ENCODE results near the gene PCDHB13. TPM values are rescaled to one million over a fixed set of nuclear protein-coding genes. Genes with fewer than 3 reads are reported as not detected.
"Not testable (repeated sequence)": the region's sequence is repeated elsewhere in the genome, so short reads cannot be mapped to it uniquely, and the experiment has no call there.

Gene PCDHB13
- total and polyA plus RNA-seq, 2 of the 13 experiments (the other 11 are each of a cell fraction or from before 2014, with no cell fraction given), result 0.57 to 0.80 TPM

DNA sequence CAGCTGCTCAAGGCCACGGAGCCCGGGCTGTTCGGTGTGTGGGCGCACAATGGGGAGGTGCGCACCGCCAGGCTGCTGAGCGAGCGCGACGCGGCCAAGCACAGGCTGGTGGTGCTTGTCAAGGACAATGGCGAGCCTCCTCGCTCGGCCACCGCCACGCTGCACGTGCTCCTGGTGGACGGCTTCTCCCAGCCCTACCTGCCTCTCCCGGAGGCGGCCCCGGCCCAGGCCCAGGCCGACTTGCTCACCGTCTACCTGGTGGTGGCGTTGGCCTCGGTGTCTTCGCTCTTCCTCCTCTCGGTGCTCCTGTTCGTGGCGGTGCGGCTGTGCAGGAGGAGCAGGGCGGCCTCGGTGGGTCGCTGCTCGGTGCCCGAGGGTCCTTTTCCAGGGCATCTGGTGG lies 24.6 kb upstream of the PCDHB13 start:
- 84% methylated on average over 14 of the region's 35 CpGs for WGBS (ENCODE audit: low lambda C conversion rate)
- POLR2A ChIA-PET, result not testable (repeated sequence)

DNA sequence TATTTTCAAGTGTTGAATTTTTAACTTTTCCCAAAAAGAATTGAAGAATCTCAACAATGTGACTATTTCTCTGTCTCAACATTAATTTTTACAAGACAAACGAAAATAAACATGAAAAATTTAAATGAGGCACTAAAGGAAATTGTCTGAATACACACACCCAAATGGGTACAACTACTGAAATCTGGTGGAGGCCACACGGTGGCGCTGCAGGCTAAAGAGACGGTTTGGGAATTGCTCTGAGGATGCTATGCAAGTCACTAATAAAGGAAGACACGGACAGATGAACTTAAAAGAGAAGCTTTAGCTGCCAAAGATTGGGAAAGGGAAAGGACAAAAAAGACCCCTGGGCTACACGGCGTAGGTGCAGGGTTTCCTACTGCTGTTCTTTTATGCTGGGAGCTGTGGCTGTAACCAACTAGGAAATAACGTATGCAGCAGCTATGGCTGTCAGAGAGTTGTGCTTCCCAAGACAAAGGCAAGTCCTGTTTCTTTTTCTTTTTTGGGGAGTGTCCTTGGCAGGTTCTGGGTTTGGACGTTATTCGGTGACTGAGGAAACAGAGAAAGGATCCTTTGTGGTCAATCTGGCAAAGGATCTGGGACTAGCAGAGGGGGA lies 21.5 kb upstream of the PCDHB13 start, which contains the start of gene PCDHB10:
Gene PCDHB10, plus strand, starts transcription at position 244 of the 616 bp plus-strand sequence. Its CDS starts 200 bp downstream, at position 444.
- in situ Hi-C loops (cut with HindIII; ENCODE audit: extremely low pct_ligation_motif_present, low pct_unique_long_range_greater_than_20kb), result no loop called here
- no peaks in the 10 kb centered on the region for H3K4me1 ChIP-seq (ENCODE audit: insufficient read depth, low read length)
- FAIRE-seq, result peak; percentile 53
- ChIA-PET POLR2A (no interaction called here), CTCF (ENCODE audit: low intra/inter-chr PET ratio, low total read pairs) (no interaction called here)
- no peaks in the 10 kb centered on the region for H3K79me2 ChIP-seq (ENCODE audit: insufficient read depth, low read length)
- H3K4me3 ChIP-seq (replicated peaks in 1 of 3; ENCODE audit: insufficient read depth in 1 of 3, low read depth in 2 of 3, low read length in 3 of 3), result no peak within 1 kb of the TSS
- H3K27me3 ChIP-seq (ENCODE audit: control insufficient read depth in 1 of 2, insufficient read depth in 2 of 2, low read length in 2 of 2), result no peaks in the 10 kb centered on the region
- H3K4me2 ChIP-seq (ENCODE audit: low read depth, low read length), result no peak within 1 kb of the TSS
- no peaks in the 10 kb centered on the region for H4K20me1 ChIP-seq (ENCODE audit: insufficient read depth, low read length)
- H2AFZ ChIP-seq (ENCODE audit: low read length), result peak within 1 kb of the TSS; percentile 12
- ATAC-seq, result peak; percentile 71
- no peak within 1 kb of the TSS for H3K27ac ChIP-seq (ENCODE audit: extremely low read length, insufficient read depth, low read length)
- peak; percentile 9 for DNase-seq (ENCODE audit: low spot score)
- WGBS (ENCODE audit: low lambda C conversion rate), result 18% methylated on average over 10 of the region's 10 CpGs
- intact Hi-C loops (cut with micrococcal nuclease; ENCODE audit: unreplicated experiment), result no loop called here
- TF ChIP-seq ZNF343 (CRISPR knock-in tag; IDR thresholded peaks at IDR 0.05) (no peak), REST (IDR thresholded peaks at IDR 0.05; ENCODE audit: borderline replicate concordance in 1 of 2, low read depth in 1 of 2, low read length in 2 of 2) (no peak), ZMAT3 (CRISPR knock-in tag; conservative IDR thresholded peaks at IDR 0.05) (no peak), STAG1 (CRISPR knock-in tag; IDR thresholded peaks at IDR 0.05) (peak; percentile 36), ETV6 (CRISPR knock-in tag; conservative IDR thresholded peaks at IDR 0.05) (no peak), ZNF629 (CRISPR knock-in tag; conservative IDR thresholded peaks at IDR 0.05) (0 out of 2 replicates have a peak, but pooled peaks have one; percentile 15), RAD21 (CRISPR knock-in tag; IDR thresholded peaks at IDR 0.05) (peak; percentile 20; the same call in 1 of the 2 replicates), ZNF3 (CRISPR knock-in tag; IDR thresholded peaks at IDR 0.05) (peak; percentile 47; the same call in 1 of the 2 replicates)
- TF ChIP-seq, protein P1, sequence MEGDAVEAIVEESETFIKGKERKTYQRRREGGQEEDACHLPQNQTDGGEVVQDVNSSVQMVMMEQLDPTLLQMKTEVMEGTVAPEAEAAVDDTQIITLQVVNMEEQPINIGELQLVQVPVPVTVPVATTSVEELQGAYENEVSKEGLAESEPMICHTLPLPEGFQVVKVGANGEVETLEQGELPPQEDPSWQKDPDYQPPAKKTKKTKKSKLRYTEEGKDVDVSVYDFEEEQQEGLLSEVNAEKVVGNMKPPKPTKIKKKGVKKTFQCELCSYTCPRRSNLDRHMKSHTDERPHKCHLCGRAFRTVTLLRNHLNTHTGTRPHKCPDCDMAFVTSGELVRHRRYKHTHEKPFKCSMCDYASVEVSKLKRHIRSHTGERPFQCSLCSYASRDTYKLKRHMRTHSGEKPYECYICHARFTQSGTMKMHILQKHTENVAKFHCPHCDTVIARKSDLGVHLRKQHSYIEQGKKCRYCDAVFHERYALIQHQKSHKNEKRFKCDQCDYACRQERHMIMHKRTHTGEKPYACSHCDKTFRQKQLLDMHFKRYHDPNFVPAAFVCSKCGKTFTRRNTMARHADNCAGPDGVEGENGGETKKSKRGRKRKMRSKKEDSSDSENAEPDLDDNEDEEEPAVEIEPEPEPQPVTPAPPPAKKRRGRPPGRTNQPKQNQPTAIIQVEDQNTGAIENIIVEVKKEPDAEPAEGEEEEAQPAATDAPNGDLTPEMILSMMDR (CRISPR knock-in tag; IDR thresholded peaks at IDR 0.05), result peak; percentile 72
- peaks cover 11% of the 10 kb centered on the region for H3K9me3 ChIP-seq (ENCODE audit: low read length)
- H3K36me3 ChIP-seq (replicated peaks in 1 of 2; ENCODE audit: control insufficient read depth in 1 of 2, insufficient read depth in 2 of 2, low read length in 2 of 2), result no peaks in the 10 kb centered on the region
- BruUV-seq (replicated peaks), result no TSS peak
- H3K9ac ChIP-seq (ENCODE audit: insufficient read depth, low read depth, low read length), result no peak within 1 kb of the TSS

More for the DNA sequence above, 24.6 kb upstream of the PCDHB13 start:
- ATAC-seq; H3K4me2 ChIP-seq (ENCODE audit: low read depth, low read length); H3K27ac ChIP-seq (ENCODE audit: extremely low read length, insufficient read depth, low read length); in situ Hi-C loops (cut with HindIII; ENCODE audit: extremely low pct_ligation_motif_present, low pct_unique_long_range_greater_than_20kb); FAIRE-seq; H3K4me1 ChIP-seq (ENCODE audit: insufficient read depth, low read length); H4K20me1 ChIP-seq (ENCODE audit: insufficient read depth, low read length); H3K9me3 ChIP-seq (ENCODE audit: low read length); BruUV-seq (replicated peaks); intact Hi-C loops (cut with micrococcal nuclease; ENCODE audit: unreplicated experiment); H3K79me2 ChIP-seq (ENCODE audit: insufficient read depth, low read length); H3K27me3 ChIP-seq (ENCODE audit: control insufficient read depth in 1 of 2, insufficient read depth in 2 of 2, low read length in 2 of 2); CTCF ChIA-PET (ENCODE audit: low intra/inter-chr PET ratio, low total read pairs); DNase-seq (ENCODE audit: low spot score); H3K9ac ChIP-seq (ENCODE audit: insufficient read depth, low read depth, low read length); H3K4me3 ChIP-seq (replicated peaks in 1 of 3; ENCODE audit: insufficient read depth in 1 of 3, low read depth in 2 of 3, low read length in 3 of 3); H3K36me3 ChIP-seq (replicated peaks in 1 of 2; ENCODE audit: control insufficient read depth in 1 of 2, insufficient read depth in 2 of 2, low read length in 2 of 2); H2AFZ ChIP-seq (ENCODE audit: low read length): not testable (repeated sequence)

Data from HepG2 (cell line).